Measurements from ENCODE around the gene SF3B1.

Gene SF3B1

GRCh38 chr2:197359859-197360258 is 75.0 kb downstream of the SF3B1 start:
- no peak for TF ChIP-seq ESRRG (CRISPR knock-in tag; IDR thresholded peaks at IDR 0.05)
- no peak for TF ChIP-seq TCF4 (CRISPR knock-in tag; IDR thresholded peaks at IDR 0.05; ENCODE audit: borderline replicate concordance)
- TF ChIP-seq ZNF8 (CRISPR knock-in tag; IDR thresholded peaks at IDR 0.05): no peak
- no peak for TF ChIP-seq OSR1 (CRISPR knock-in tag; IDR thresholded peaks at IDR 0.05)
- TF ChIP-seq ZFP3 (CRISPR knock-in tag; IDR thresholded peaks at IDR 0.05): no peak
- no peak for TF ChIP-seq ZFP30 (CRISPR knock-in tag; IDR thresholded peaks at IDR 0.05)
- no peak for TF ChIP-seq CSRNP3 (CRISPR knock-in tag; IDR thresholded peaks at IDR 0.05)
- no peak for TF ChIP-seq ISL1 (CRISPR knock-in tag; IDR thresholded peaks at IDR 0.05)
- no peak for TF ChIP-seq ZC3H10 (CRISPR knock-in tag; IDR thresholded peaks at IDR 0.05)
- no peak for TF ChIP-seq CREB5 (CRISPR knock-in tag; IDR thresholded peaks at IDR 0.05; ENCODE audit: low read depth)
- no peak for TF ChIP-seq POU6F1 (CRISPR knock-in tag; IDR thresholded peaks at IDR 0.05; ENCODE audit: borderline replicate concordance, low read depth)
- no peak for TF ChIP-seq RARB (CRISPR knock-in tag; IDR thresholded peaks at IDR 0.05)
- TF ChIP-seq GLIS3 (CRISPR knock-in tag; IDR thresholded peaks at IDR 0.05): no peak
- no peak for TF ChIP-seq TSHZ2 (CRISPR knock-in tag; IDR thresholded peaks at IDR 0.05)
- TF ChIP-seq TOX (CRISPR knock-in tag; IDR thresholded peaks at IDR 0.05; ENCODE audit: borderline replicate concordance): no peak
- no peak for TF ChIP-seq PPARA (CRISPR knock-in tag; IDR thresholded peaks at IDR 0.05; ENCODE audit: borderline replicate concordance)
- TF ChIP-seq PATZ1 (CRISPR knock-in tag; IDR thresholded peaks at IDR 0.05; ENCODE audit: borderline replicate concordance): no peak
- no peak for TF ChIP-seq ZNF565 (CRISPR knock-in tag; conservative IDR thresholded peaks at IDR 0.05; ENCODE audit: low read depth)
- no peak for ATAC-seq

- peak; percentile 16; the same call in 1 of the 3 replicates for ATAC-seq
- TF ChIP-seq TCF4 (CRISPR knock-in tag; IDR thresholded peaks at IDR 0.05; ENCODE audit: borderline replicate concordance) (no peak), ZNF565 (CRISPR knock-in tag; conservative IDR thresholded peaks at IDR 0.05; ENCODE audit: low read depth) (no peak), PPARA (CRISPR knock-in tag; IDR thresholded peaks at IDR 0.05; ENCODE audit: borderline replicate concordance) (no peak), GLIS3 (CRISPR knock-in tag; IDR thresholded peaks at IDR 0.05) (no peak), POU6F1 (CRISPR knock-in tag; IDR thresholded peaks at IDR 0.05; ENCODE audit: borderline replicate concordance, low read depth) (no peak), ZNF70 (CRISPR knock-in tag; IDR thresholded peaks at IDR 0.05) (no peak), ZFP3 (CRISPR knock-in tag; IDR thresholded peaks at IDR 0.05) (no peak), BACH2 (CRISPR knock-in tag; IDR thresholded peaks at IDR 0.05; ENCODE audit: borderline replicate concordance) (no peak), RARB (CRISPR knock-in tag; IDR thresholded peaks at IDR 0.05) (no peak), PATZ1 (CRISPR knock-in tag; IDR thresholded peaks at IDR 0.05; ENCODE audit: borderline replicate concordance) (no peak), ZC3H10 (CRISPR knock-in tag; IDR thresholded peaks at IDR 0.05) (no peak), CSRNP3 (CRISPR knock-in tag; IDR thresholded peaks at IDR 0.05) (no peak), ISL1 (CRISPR knock-in tag; IDR thresholded peaks at IDR 0.05) (no peak), CSDC2 (CRISPR knock-in tag; IDR thresholded peaks at IDR 0.05) (no peak), SNAI2 (CRISPR knock-in tag; IDR thresholded peaks at IDR 0.05) (no peak), ESRRG (CRISPR knock-in tag; IDR thresholded peaks at IDR 0.05) (no peak)
Observed at GRCh38 chr2:197358931-197359330, 75.9 kb downstream of the SF3B1 start.

All from SK-N-SH treated with all-trans-retinoic acid at 6 μM for 48 hours (cell line).